Small intestine (tissue), 7 donors: ENCODE measurements around the gene ANKRD18B. TPM values are rescaled to one million over a fixed set of nuclear protein-coding genes. Genes with fewer than 3 reads are reported as not detected.
"Not testable (repeated sequence)": the region's sequence is repeated elsewhere in the genome, so short reads cannot be mapped to it uniquely, and the experiment has no call there.

ENCODE experiments used
- DNase-seq, 2 donors: peaks; one replicate each; pipeline versions ENCODE4 v3.0.0 to v3.0.0-alpha.2; 2013
- FAIRE-seq: peaks from 2 replicates; lab custom pipeline; 2012; peaks lifted over from hg19 to GRCh38; lab: Jason Lieb, UNC
- H3K27ac ChIP-seq, 3 donors: one replicate each; pipeline ENCODE4 v1.5.1; 2013; ENCODE audit warnings: low read length in 2 of 3, mild to moderate bottlenecking in 2 of 3, control low read depth in 1 of 3, inconsistent platforms in 1 of 3, low read depth in 1 of 3, moderate library complexity in 1 of 3
- H3K27me3 ChIP-seq, 3 donors: one replicate each; pipeline ENCODE4 v1.6.1; 2013; ENCODE audit warnings: low read length in 3 of 3, inconsistent platforms in 1 of 3; ENCODE audit not compliant: control insufficient read depth in 3 of 3, insufficient read depth in 3 of 3
- H3K36me3 ChIP-seq, 3 donors: one replicate each; pipeline ENCODE4 v1.6.1; 2013; ENCODE audit warnings: low read length in 3 of 3, inconsistent platforms in 1 of 3, low read depth in 1 of 3, mild to moderate bottlenecking in 1 of 3, moderate library complexity in 1 of 3; ENCODE audit not compliant: control insufficient read depth in 3 of 3, insufficient read depth in 2 of 3
- H3K4me1 ChIP-seq, 3 donors: one replicate each; pipeline ENCODE4 v1.6.1; 2013; ENCODE audit warnings: low read length in 2 of 3, inconsistent platforms in 1 of 3, low read depth in 1 of 3, mild to moderate bottlenecking in 1 of 3, moderate library complexity in 1 of 3; ENCODE audit not compliant: control insufficient read depth in 3 of 3, insufficient read depth in 2 of 3
- H3K4me3 ChIP-seq, 3 donors: one replicate each; pipeline ENCODE4 v1.5.1; 2013; ENCODE audit warnings: low read length in 3 of 3, control low read depth in 1 of 3, inconsistent platforms in 1 of 3, low read depth in 1 of 3, mild to moderate bottlenecking in 1 of 3, moderate library complexity in 1 of 3
- H3K9me3 ChIP-seq, 2 donors: one replicate each; pipeline ENCODE4 v1.6.1; 2013; ENCODE audit warnings: low read depth in 1 of 2, low read length in 1 of 2; ENCODE audit not compliant: control insufficient read depth in 2 of 2, insufficient read depth in 1 of 2
- WGBS, 3 donors: extraction: QIAGEN DNeasy Blood & Tissue Kit; methylation state at CpG; one replicate each; pipeline ENCODE4 v1.1.7; 2013; 5-methylcytosine and 5-hydroxymethylcytosine counted together
- polyA plus RNA-seq, 4 donors: library from polyadenylated mRNA; stranded (reverse) in 3 of 4; unstranded in 1 of 4; fragments of 200-250 nt in 3 of 4; fragments of 120-200 nt in 1 of 4; gene quantifications; one replicate each; pipeline versions ENCODE4 v1.2.1 to v1.2.3, GENCODE V29; 2013
- donor health status: healthy with polysubstance abuse.
- donor health status: control.
- donor health status: control.
- donor health status: Bipolar disorder and iron deficiency.
- donor health status: healthy.

ANKRD18B gene
- polyA plus RNA-seq, 4 donors: 0.13 to 0.48 TPM; not detected in 2

DNA sequence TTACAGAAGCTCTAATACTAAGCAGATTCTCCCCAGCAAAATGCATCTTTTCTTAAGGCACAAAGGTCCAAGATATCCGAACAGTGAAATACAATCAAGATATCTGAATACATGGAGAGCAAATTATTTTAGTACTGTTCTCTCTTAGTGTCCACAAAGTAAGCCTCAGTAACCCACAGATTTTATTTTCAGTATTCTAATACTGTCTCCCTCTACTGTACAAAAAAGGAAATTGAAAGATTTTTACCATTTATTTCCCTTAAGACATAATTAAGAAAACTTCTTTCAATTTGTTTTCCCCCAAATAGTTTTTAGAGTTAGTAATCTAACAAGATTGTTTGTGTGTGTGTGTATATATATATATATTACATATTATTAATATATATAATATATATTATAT, 25.7 kb upstream of the ANKRD18B start:
- FAIRE-seq (peak; percentile 95), DNase-seq (no peak)
- Histone ChIP-seq H3K27me3 (no peaks in the 10 kb centered on the region), H3K27ac (no peak overlapping the region), H3K4me1 (no peaks in the 10 kb centered on the region), H3K9me3 (no peaks in the 10 kb centered on the region), H3K4me3 (no peak overlapping the region), H3K36me3 (no peaks in the 10 kb centered on the region)
- WGBS, 3 donors: 33 to 77% (median 35%) methylated on average over 1 of the region's 1 CpG

DNA sequence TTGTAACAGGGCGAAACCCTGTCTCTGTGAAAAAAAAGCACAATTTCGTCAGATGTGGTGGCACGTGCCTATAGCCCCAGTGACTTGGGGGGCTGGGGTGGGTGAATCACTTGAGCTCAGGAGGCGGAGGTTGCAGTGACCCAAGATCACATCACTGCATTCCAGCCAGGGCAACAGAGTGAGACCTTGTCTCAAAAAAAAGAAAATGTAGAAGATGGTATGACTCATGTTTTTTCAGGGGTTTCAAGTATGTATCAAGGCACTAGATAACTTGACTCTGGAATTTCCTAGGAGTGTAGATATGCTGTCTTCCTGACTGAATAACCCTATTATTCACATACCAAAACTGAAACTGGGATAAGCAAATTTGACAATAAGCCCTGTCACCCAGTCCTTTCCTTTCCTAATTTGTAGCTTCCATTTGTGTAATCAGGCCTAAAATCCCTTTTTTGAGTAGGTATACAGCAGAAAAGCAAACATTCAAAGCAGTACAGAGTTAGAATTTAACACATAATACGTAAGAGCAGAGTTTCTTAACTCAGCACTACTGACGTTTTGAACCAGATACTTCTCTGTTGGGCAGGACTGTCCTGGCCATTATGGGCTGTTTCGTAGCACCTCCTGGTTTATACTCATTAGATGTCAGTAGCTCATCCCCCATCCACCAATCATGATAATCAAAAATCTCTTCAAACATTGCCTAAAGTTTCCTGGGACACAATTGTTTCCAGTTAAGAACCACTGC, 17.3 kb upstream of the ANKRD18B start:
- no peak for FAIRE-seq
- Histone ChIP-seq H3K4me1 (no peaks in the 10 kb centered on the region), H3K36me3 (no peaks in the 10 kb centered on the region), H3K9me3 (no peaks in the 10 kb centered on the region), H3K27ac (no peak overlapping the region), H3K4me3 (no peak overlapping the region), H3K27me3 (no peaks in the 10 kb centered on the region)
- WGBS, 3 donors: 73 to 80% (median 78%) methylated on average over 7 of the region's 7 CpGs
- no peak for DNase-seq

DNA sequence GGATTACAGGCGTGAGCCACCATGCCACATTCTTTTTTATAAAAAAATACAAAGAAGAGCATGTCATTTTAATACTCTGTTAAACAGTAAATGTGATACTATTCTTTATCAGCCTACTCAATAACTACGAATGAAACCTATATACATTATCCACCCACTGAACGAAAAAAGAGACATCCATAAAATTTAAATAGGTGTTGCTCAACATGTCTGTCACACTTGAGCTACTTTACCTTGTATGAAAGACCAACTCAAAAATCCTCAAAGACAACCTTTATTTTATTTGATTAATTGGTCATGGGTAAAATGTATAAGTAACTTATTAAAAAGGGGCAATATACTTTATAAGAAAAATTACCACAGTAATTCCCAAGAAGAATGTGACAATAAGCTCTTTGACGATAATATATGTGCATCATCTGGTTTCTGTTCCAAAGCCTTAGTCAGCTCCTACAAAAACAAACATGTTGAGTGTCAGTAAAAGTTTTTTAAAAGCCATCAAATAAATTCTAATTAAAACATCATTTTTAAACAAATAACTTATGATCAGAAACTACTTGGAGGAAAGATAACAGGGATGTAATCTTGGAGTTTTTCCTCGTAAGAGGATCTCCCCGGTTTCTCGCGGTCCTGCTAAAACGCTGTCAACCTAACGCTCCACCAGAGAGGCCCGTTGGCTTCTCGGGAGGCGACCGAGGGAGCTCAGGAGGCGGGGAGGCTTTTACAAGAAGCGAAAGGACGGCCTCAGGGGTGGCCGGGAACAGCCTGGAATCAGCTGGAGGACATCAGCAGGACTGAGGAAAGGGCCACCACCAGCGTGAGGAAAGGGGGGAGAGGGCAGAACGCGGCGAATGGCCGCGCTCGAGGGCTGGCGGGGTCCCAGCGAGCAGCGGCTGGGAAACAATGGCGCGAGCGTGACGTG, 13.5 kb upstream of the ANKRD18B start:
- 5 to 7% (median 6%) methylated on average over 32 of the region's 32 CpGs for WGBS, 3 donors
- DNase-seq (peak; percentile 52 to 81), FAIRE-seq (peak; percentile 82)

DNA sequence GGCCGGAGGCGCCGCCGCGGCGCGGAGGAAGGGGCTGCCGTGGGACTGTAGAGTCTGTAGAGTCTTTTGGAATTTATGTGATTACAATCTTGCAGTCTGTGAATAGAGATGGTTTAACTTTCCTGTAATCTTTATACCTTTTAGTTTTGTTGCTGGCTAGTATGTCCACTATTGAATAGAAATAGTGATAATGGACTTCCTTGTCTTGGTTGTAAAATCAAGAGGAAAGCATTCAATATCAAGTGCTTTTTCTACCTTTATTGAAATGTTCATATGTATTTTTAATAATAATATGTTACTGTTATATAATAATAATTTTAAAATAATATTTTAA, 12.9 kb upstream of the ANKRD18B start:
- Histone ChIP-seq H3K27ac (peak overlapping the region in 2 of 3 donors; percentile 72 to 87), H3K4me3 (peak overlapping the region; percentile 9 to 82 (median 72)), H3K9me3 (peaks cover 0 to 11% of the 10 kb centered on the region in 2 donors)
- H3K4me1 ChIP-seq, FAIRE-seq, H3K36me3 ChIP-seq, H3K27me3 ChIP-seq, DNase-seq: not testable (repeated sequence)
- WGBS, 3 donors: 0 to 2% (median 1%) methylated on average over 8 of the region's 8 CpGs

More for the DNA sequence above, 13.5 kb upstream of the ANKRD18B start:
- no peaks in the 10 kb centered on the region for H3K4me1 ChIP-seq
- H3K4me3 ChIP-seq: peak overlapping the region; percentile 9 to 82 (median 72)
- peak overlapping the region; percentile 41 to 87 (median 72) for H3K27ac ChIP-seq
- H3K36me3 ChIP-seq: no peaks in the 10 kb centered on the region
- no peaks in the 10 kb centered on the region for H3K27me3 ChIP-seq
- peaks cover 0 to 9% of the 10 kb centered on the region in 2 donors for H3K9me3 ChIP-seq

DNA sequence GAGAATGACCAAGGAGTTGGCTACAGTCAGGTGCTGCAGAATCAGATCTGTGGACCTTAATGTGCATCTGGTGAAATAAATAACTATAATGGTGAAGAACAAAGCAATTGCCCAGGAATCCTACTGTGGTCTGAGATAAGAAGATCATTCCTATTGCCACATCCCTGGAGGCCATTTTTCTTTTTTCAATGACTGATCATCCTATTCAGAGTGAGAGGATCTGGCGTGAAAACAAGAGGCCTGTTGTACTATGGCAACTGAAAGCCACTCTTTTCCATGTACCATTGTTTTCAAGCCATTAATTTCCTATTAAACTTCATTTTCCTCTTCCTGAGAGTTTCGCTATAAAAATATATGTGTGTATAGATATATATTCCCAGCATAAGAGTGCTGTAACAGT, 11.5 kb upstream of the ANKRD18B start:
- H3K27ac ChIP-seq, H3K4me3 ChIP-seq, H3K36me3 ChIP-seq, FAIRE-seq, H3K4me1 ChIP-seq, H3K27me3 ChIP-seq, DNase-seq: not testable (repeated sequence)
- 87 to 94% (median 92%) methylated on average over 2 of the region's 2 CpGs for WGBS, 3 donors
- peaks cover 0 to 11% of the 10 kb centered on the region in 2 donors for H3K9me3 ChIP-seq

DNA sequence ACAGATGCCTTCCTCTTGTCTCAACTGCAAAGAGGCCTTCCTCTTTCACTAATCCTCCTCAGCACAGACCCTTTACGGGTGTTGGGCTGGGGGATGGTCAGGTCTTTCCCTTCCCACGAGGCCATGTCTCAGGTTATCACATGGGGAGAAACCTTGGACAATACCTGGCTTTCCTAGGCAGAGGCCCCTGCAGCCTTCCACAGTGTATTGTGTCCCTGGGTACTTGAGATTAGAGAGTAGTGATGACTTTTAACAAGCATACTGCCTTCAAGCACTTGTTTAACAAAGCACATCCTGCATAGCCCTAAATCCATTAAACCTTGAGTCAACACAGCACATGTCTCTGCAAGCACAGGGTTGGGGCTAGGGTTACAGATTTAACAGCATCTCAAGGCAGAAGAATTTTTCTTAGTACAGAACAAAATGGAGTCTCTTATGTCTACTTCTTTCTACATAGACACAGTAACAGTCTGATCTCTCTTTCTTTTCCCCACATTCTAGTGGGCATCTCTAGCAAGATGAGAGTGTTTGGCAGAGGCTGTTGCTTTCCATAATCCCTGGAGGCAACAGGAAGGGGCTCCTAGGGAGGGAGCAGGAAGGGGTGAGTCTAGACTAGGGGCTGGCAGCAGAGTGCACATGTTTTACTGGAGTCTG, 8.6 kb upstream of the ANKRD18B start:
- not testable (repeated sequence) for DNase-seq, H3K36me3 ChIP-seq, H3K4me3 ChIP-seq, H3K4me1 ChIP-seq, FAIRE-seq, H3K27ac ChIP-seq, H3K27me3 ChIP-seq
- peaks cover 0 to 11% of the 10 kb centered on the region in 2 donors for H3K9me3 ChIP-seq
- 45 to 51% (median 51%) methylated on average over 2 of the region's 2 CpGs for WGBS, 3 donors

DNA sequence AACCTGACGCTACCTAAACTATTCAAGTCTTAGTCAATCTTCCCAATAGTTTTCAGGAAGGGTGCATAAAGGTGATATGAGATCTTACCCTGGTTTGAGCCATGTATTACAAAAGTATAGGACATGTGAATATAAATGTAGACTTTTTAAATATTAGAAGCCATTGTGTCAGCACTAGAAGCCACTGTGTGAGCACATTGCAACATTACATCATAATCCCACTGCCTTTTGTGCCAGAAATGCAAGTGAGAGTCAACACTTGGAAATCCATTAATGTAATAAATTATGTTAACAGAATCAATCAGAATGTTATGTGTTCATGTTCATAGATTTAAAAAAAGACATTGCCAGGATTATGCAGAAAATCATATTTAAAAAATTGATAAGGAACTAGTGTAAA, 7.7 kb upstream of the ANKRD18B start:
- not testable (repeated sequence) for H3K4me1 ChIP-seq, H3K4me3 ChIP-seq, H3K27ac ChIP-seq, FAIRE-seq, DNase-seq, H3K27me3 ChIP-seq, H3K36me3 ChIP-seq
- 93 to 100% (median 100%) methylated on average over 1 of the region's 1 CpG for WGBS, 3 donors
- H3K9me3 ChIP-seq: peaks cover 0 to 11% of the 10 kb centered on the region in 2 donors

DNA sequence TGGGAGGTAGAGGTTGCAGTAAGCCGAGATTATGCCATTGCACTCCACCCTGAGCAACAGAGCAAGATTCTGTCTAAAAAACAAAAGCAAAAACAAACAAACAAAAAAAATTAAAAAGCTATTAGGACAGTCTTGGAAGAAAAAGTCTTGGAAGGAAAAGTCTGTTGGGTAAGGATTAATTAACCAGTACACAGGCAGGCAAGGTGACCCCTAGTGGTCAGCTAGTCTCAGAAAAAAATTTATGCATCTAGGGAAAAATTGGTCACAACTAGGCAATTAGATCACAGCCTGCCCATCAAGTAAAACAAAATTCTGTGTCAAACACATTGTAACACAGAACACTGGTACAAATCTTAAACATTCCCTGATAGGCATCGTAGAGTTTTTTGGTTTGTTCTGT, 6.7 kb upstream of the ANKRD18B start:
- Histone ChIP-seq H3K27ac (no peak overlapping the region), H3K27me3 (peaks cover 0 to 8% (median 0%) of the 10 kb centered on the region in 3 donors), H3K4me3 (no peak overlapping the region), H3K36me3 (no peaks in the 10 kb centered on the region), H3K4me1 (no peaks in the 10 kb centered on the region), H3K9me3 (peaks cover 0 to 11% of the 10 kb centered on the region in 2 donors)
- WGBS, 3 donors: 55 to 84% (median 73%) methylated on average over 2 of the region's 2 CpGs
- FAIRE-seq (no peak), DNase-seq (peak; percentile 28 to 34)
